GM12892 (cell line): ENCODE measurements around the gene PHLDB1.

ENCODE experiments used
- POLR2A ChIP-seq: IDR thresholded peaks from 2 replicates; pipeline ENCODE4 v1.6.1; 2011; ENCODE audit warnings: low read depth, low read length, control low read depth
- POLR2AphosphoS5 ChIP-seq: IDR thresholded peaks from 2 replicates; pipeline ENCODE4 v1.6.1; 2011; ENCODE audit warnings: low read depth, low read length, control low read depth
- TAF1 ChIP-seq: IDR thresholded peaks from 2 replicates; pipeline ENCODE4 v1.6.1; 2011; ENCODE audit warnings: low read depth, mild to moderate bottlenecking, control low read depth, low read length, borderline replicate concordance

DNA sequence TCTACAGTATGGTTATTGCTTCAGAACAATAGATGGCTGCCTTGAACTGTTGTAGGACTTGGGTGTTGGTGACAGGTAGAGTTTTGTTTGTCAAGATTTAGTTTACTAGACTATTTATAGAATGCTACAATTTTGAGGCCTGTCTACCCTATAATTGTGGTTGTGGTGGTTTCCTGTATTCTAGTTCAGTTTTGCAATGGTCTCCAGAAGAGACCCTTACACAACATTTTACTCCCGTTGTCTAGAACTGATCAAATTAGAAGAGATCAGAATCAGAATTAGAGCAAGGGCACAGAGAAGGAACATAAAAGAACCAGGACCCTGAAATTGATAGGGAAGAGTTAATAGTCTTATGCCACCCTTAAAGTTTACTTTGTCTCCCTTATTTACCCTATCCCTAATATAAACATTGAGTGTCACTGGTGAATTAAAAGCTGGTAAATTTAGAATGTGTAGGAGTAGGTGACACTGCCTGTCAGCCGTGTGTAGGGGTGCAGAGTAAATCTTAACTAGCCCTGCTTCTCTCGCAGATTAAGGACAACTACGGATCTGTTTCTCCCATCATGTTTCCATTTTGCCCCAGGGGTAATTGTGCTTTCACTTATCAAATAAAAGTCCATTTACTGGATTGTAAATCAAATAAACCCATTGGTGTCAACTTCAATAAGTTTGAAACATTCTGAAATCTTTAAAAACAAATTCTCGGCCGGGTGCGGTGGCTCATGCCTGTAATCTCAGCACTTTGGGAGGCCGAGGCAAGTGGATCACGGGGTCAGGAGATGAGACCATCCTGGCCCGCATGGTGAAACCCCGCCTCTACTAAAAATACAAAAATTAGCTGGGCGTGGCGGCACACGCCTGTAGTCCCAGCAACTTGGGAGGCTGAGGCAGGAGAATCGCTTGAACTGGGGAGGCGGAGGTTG lies 10.9 kb upstream of the PHLDB1 start:
- TF ChIP-seq POLR2AphosphoS5 (no peak), POLR2A (no peak), TAF1 (no peak)
